ENCODE measurements around the gene MON1A.

DNA sequence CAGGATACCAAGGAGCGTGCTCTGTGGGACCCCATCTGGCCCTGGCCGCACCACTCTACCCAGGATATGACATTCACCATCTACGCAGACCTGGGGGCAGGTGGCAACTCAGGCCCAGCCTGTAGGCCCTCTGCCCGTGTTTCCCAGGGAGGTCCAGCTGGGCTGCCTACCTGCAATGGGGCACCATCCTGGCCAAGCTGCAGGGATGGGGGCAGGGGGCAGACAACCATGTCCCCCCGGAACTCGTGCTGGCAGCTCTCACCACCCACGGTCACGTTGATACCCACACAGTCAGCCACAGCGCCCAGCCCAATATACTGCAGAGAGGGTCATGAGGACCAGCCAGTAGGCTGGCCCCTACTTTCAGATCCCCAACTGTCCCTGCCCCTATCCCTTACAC is 33.8 kb downstream of the MON1A start:
- TF ChIP-seq, protein P1, sequence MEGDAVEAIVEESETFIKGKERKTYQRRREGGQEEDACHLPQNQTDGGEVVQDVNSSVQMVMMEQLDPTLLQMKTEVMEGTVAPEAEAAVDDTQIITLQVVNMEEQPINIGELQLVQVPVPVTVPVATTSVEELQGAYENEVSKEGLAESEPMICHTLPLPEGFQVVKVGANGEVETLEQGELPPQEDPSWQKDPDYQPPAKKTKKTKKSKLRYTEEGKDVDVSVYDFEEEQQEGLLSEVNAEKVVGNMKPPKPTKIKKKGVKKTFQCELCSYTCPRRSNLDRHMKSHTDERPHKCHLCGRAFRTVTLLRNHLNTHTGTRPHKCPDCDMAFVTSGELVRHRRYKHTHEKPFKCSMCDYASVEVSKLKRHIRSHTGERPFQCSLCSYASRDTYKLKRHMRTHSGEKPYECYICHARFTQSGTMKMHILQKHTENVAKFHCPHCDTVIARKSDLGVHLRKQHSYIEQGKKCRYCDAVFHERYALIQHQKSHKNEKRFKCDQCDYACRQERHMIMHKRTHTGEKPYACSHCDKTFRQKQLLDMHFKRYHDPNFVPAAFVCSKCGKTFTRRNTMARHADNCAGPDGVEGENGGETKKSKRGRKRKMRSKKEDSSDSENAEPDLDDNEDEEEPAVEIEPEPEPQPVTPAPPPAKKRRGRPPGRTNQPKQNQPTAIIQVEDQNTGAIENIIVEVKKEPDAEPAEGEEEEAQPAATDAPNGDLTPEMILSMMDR (IDR thresholded peaks at IDR 0.05 in 8 of 11, conservative IDR thresholded peaks at IDR 0.05 in 3 of 11): no peak
- no peak for TF ChIP-seq POLR2A (IDR thresholded peaks at IDR 0.05)
